CD4-positive, alpha-beta T cell treated with Interleukin-15 for 4 hours (primary cell): Measurements from ENCODE around the gene ZMYND10.
"Not testable (repeated sequence)": the region's sequence is repeated elsewhere in the genome, so short reads cannot be mapped to it uniquely, and the experiment has no call there.

Experiments used
- DNase-seq: peaks from one replicate; pipeline ENCODE4 v3.0.0-alpha.2; 2020; ENCODE audit warnings: low spot score

The ZMYND10 gene

GRCh38 chr3:50325497-50326181, 19.9 kb downstream of the ZMYND10 start:
- no peak for DNase-seq

GRCh38 chr3:50325113-50325480, 20.4 kb downstream of the ZMYND10 start:
- DNase-seq, result no peak

- peak; percentile 59 for DNase-seq
These were observed 21.0 kb downstream of the ZMYND10 start for GRCh38 chr3:50324351-50325112.

- no peak for DNase-seq
These were observed 21.8 kb downstream of the ZMYND10 start for GRCh38 chr3:50323614-50324199.

GRCh38 chr3:50323092-50323600, 22.4 kb downstream of the ZMYND10 start:
- DNase-seq, result no peak

GRCh38 chr3:50322386-50323091, 23.0 kb downstream of the ZMYND10 start, which contains the start of gene HYAL2:
Gene HYAL2 (minus strand): TSS chr3:50322745. CDS start chr3:50320489, 2,256 bp downstream.
- DNase-seq, result no peak

- no peak for DNase-seq
These were observed 23.5 kb downstream of the ZMYND10 start for GRCh38 chr3:50322115-50322385.

GRCh38 chr3:50321336-50322114, 24.0 kb downstream of the ZMYND10 start:
- peak; percentile 78 for DNase-seq

- peak; percentile 49 for DNase-seq
These were observed 24.6 kb downstream of the ZMYND10 start for GRCh38 chr3:50320853-50321335.

- no peak for DNase-seq
These were observed 25.5 kb downstream of the ZMYND10 start for GRCh38 chr3:50319894-50320625.

- DNase-seq, result no peak
These were observed 26.2 kb downstream of the ZMYND10 start for GRCh38 chr3:50319181-50319893.

- DNase-seq, result no peak
These were observed 26.9 kb downstream of the ZMYND10 start for GRCh38 chr3:50318615-50319014.

GRCh38 chr3:50318163-50318562, 27.4 kb downstream of the ZMYND10 start:
- no peak for DNase-seq

- DNase-seq, result no peak
These were observed 28.2 kb downstream of the ZMYND10 start for GRCh38 chr3:50317300-50317699.

- DNase-seq, result peak; percentile 87
These were observed 28.8 kb downstream of the ZMYND10 start for GRCh38 chr3:50316657-50317242.

- DNase-seq, result no peak
These were observed 30.7 kb downstream of the ZMYND10 start for GRCh38 chr3:50314816-50315215.

- DNase-seq, result no peak
These were observed 31.2 kb downstream of the ZMYND10 start for GRCh38 chr3:50314342-50314741.

- not testable (repeated sequence) for DNase-seq
These were observed 33.5 kb downstream of the ZMYND10 start for GRCh38 chr3:50312041-50312440.

GRCh38 chr3:50304601-50305000, 40.9 kb downstream of the ZMYND10 start:
- DNase-seq, result no peak
